ENCODE data around the gene ADAM8. TPM values are rescaled to one million over a fixed set of nuclear protein-coding genes. Genes with fewer than 3 reads are reported as not detected.

ADAM8 gene
- total and polyA plus RNA-seq, 2 of the 4 experiments (the other 2 are of a cell fraction) = under 0.01 to 0.74 TPM

DNA sequence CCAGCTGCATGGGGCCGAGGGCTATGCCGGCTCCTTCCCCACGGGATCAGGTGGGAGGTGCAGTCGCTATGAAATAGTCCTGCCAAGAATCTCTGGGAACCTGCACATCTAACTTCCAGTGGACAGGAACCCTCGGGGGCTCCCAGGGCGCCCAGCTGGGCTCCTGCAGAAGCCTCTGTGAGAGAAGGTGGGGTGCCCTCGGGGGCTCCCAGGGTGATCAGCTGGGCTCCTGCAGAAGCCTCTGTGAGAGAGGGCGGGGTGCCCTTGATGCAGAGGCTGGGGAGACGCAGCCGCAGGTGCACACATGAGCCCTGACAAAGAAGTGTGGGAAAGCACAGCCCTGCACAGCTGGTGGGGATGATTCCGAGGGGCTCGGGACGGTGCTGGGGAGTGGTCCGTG, 33.1 kb downstream of the ADAM8 start:
- intact Hi-C loops (cut with micrococcal nuclease) (no loop called here), in situ Hi-C loops (cut with MboI; ENCODE audit: low sequenced_read_pairs) (no loop called here), dilution Hi-C loops (cut with HindIII; ENCODE audit: low sequenced_read_pairs, unreplicated experiment) (no loop called here)
- Histone ChIP-seq H2BK5ac (ENCODE audit: low read depth, low read length, poor library complexity, severe bottlenecking) (no peak overlapping the region), H4K20me1 (ENCODE audit: insufficient read depth, low read length) (no peaks in the 10 kb centered on the region; the same call in 1 of the 2 replicates), H3K9ac (ENCODE audit: low read depth, low read length) (no peak overlapping the region), H3K4ac (ENCODE audit: low read depth, low read length) (no peak overlapping the region), H3K56ac (ENCODE audit: extremely low read depth, insufficient read depth, low read length) (no peak overlapping the region), H2BK120ac (ENCODE audit: low read depth, low read length) (no peak overlapping the region), H3K9me1 (ENCODE audit: insufficient read depth, low read length) (peaks cover 4% of the 10 kb centered on the region), H3K4me1 (ENCODE audit: control insufficient read depth, insufficient read depth, low read length) (no peaks in the 10 kb centered on the region), H4K5ac (ENCODE audit: low read depth, low read length) (no peak overlapping the region), H3K14ac (replicated peaks; ENCODE audit: low read depth, low read length) (no peak overlapping the region), H3K23ac (ENCODE audit: low read depth, low read length) (no peak overlapping the region), H3K27me3 (ENCODE audit: control insufficient read depth, insufficient read depth, low read length) (peaks cover 33% of the 10 kb centered on the region), H2AFZ (replicated peaks; ENCODE audit: low read length, poor library complexity) (no peak overlapping the region), H2AK5ac (ENCODE audit: low read depth, low read length) (no peak overlapping the region), H3K4me2 (ENCODE audit: low read depth, low read length) (no peak overlapping the region), H3K36me3 (ENCODE audit: control insufficient read depth, insufficient read depth, low read length) (no peaks in the 10 kb centered on the region), H2BK20ac (ENCODE audit: low read depth, low read length) (no peak overlapping the region), H4K8ac (ENCODE audit: low read depth in 2 of 2, low read length in 2 of 2) (no peak overlapping the region), H3K4me3 (ENCODE audit: insufficient read depth, low read depth, low read length) (no peak overlapping the region), H4K91ac (ENCODE audit: insufficient read depth, low read depth, low read length) (no peak overlapping the region), H2BK15ac (ENCODE audit: low read depth, low read length) (no peak overlapping the region), H3K27ac (ENCODE audit: insufficient read depth, low read length) (no peak overlapping the region), H2AK9ac (replicated peaks; ENCODE audit: low read depth, low read length, poor library complexity) (no peak overlapping the region), H3K79me1 (ENCODE audit: low read depth in 1 of 2, low read length in 2 of 2) (no peaks in the 10 kb centered on the region), H3K18ac (ENCODE audit: low read depth, low read length) (no peak overlapping the region), H3K9me3 (ENCODE audit: control insufficient read depth, insufficient read depth, low read length) (no peaks in the 10 kb centered on the region)
- POLR2A ChIA-PET (ENCODE audit: unreplicated experiment) = no interaction called here
- ATAC-seq (ENCODE audit: low read depth) (no peak), DNase-seq (no peak)
- 54% methylated on average over 9 of the region's 14 CpGs; no CpG with 5 or more reads in 1 of the 2 experiments for WGBS, 2 experiments (ENCODE audit: extremely low coverage in 2 of 2, insufficient read length in 1 of 2)
- BruUV-seq (replicated peaks) = no TSS peak
- CTCF ChIA-PET = no interaction called here
- TF ChIP-seq SMC3 (IDR thresholded peaks at IDR 0.05; ENCODE audit: low read depth, low read length) (no peak), MAFK (IDR thresholded peaks at IDR 0.05; ENCODE audit: low read depth, low read length) (no peak), CEBPB (IDR thresholded peaks at IDR 0.05; ENCODE audit: low read depth, low read length) (no peak), MXI1 (IDR thresholded peaks at IDR 0.05; ENCODE audit: borderline replicate concordance, low read depth, low read length) (no peak), NFE2L2 (IDR thresholded peaks at IDR 0.05; ENCODE audit: low read depth, low read length) (no peak)
- TF ChIP-seq, protein P1, sequence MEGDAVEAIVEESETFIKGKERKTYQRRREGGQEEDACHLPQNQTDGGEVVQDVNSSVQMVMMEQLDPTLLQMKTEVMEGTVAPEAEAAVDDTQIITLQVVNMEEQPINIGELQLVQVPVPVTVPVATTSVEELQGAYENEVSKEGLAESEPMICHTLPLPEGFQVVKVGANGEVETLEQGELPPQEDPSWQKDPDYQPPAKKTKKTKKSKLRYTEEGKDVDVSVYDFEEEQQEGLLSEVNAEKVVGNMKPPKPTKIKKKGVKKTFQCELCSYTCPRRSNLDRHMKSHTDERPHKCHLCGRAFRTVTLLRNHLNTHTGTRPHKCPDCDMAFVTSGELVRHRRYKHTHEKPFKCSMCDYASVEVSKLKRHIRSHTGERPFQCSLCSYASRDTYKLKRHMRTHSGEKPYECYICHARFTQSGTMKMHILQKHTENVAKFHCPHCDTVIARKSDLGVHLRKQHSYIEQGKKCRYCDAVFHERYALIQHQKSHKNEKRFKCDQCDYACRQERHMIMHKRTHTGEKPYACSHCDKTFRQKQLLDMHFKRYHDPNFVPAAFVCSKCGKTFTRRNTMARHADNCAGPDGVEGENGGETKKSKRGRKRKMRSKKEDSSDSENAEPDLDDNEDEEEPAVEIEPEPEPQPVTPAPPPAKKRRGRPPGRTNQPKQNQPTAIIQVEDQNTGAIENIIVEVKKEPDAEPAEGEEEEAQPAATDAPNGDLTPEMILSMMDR (conservative IDR thresholded peaks at IDR 0.05; ENCODE audit: low read depth, low read length) = no peak
- TF ChIP-seq, protein P2, sequence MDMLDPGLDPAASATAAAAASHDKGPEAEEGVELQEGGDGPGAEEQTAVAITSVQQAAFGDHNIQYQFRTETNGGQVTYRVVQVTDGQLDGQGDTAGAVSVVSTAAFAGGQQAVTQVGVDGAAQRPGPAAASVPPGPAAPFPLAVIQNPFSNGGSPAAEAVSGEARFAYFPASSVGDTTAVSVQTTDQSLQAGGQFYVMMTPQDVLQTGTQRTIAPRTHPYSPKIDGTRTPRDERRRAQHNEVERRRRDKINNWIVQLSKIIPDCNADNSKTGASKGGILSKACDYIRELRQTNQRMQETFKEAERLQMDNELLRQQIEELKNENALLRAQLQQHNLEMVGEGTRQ (IDR thresholded peaks at IDR 0.05; ENCODE audit: low read depth, low read length) = no peak
